Stimulated activated CD8-positive, alpha-beta memory T cell treated with anti-CD3 and anti-CD28 coated beads, Interleukin-12 subunit alpha, Interleukin-12 subunit beta, amount 100 ng/mL, for 1 hour (primary cell): Measurements from ENCODE around the gene KRT6C.

Source experiments
- DNase-seq: peaks from one replicate; pipeline ENCODE4 v3.0.0-alpha.2; 2020; ENCODE audit warnings: low read depth

KRT6C gene

DNA sequence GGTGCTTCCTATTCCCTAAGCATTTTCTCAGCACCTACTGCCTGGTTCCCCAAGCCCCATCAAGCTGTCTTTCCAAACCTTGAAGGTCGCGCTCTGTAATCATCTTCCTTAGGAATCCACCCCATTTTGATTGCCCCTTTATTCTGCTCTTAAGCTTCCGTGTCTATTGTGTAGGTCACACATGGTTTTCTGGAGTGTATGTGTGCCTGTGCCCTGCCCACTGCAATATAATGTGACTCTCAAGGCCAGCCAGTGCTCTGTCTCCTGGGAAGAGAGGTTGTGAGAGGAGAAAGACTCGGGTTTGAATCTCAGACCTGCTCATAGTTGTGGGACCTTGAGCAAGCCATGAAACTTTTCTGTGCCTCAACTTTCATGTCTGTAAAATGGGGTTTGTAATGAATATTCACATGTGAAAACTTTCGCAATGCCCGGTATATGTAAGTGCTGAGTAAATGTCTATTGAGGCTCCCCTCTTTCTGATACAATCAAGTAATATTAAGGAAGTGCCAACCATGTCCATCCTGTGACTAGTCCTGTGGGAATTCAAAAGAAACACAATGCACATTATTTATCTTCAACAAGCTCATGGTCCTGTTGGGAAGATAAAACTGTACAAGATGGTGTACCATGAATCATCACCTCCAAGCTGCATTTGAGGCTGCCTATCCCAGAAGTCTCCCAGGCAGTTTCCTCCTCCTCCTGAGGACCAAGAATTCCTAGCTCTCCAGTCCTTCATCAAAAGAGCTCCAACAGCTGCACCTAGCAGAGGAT is 38.7 kb downstream of the KRT6C start:
- no peak for DNase-seq

DNA sequence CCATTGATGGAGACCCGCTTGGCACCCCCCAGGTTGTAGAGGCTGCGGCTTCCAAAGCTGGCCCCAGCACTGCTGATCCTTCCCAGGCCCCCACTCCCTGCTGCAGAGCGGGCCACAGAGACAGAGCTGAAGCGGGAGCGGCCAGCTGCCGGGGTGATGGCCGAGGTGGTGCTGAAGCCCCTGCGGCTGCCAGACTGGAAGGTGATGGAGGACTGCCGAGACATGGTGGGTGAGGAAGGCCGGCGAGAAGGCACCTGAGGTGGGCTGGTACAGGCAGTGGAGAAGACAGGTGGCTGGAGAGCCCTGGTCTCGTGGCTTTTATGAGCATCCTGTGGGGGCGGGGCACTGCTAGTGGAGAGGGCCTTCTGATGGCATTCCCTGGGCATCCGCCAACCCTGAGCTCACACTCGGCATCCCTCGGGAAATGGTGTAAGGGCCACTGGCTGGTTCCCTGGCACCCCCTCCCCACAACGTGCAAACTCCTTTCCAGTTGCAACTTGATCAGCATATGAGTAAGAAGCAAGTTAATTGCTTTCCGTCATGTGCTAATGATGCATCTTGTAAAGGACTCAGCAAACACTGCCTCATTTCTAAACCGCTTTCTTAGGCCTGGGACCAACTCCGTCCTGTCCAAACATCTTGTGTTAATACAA is 39.4 kb downstream of the KRT6C start, which contains the start of gene KRT75:
Gene KRT75, minus strand, starts transcription at position 291 of the 653 bp plus-strand sequence. Its CDS starts 67 bp downstream, at position 224.
- no peak for DNase-seq

DNA sequence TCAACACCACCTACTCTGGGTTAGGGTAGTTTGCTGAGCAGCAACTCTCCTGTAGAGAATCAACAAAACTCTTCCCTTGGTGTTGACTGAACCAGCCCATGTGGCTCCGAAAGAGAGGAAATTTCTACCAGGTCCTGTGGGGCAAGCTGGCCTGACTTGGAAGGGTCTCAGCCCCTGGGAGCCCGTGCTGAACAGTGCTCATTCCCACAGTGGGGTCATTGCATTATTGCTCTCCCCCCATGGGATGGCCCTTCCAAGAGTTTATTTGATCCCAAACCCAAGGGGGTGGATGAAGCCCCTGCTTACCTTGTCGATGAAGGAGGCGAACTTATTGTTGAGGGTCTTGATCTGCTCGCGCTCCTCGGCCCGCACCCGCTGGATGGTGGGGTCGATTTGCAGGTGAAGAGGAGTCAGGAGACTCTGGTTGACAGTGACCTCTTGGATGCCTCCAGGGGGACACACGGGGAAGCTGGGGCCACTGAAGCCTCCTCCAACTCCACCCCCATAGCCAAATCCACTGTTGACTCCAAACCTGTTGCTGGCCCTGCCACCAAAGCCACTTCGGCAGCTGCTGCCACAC is 40.0 kb downstream of the KRT6C start:
- no peak for DNase-seq

DNA sequence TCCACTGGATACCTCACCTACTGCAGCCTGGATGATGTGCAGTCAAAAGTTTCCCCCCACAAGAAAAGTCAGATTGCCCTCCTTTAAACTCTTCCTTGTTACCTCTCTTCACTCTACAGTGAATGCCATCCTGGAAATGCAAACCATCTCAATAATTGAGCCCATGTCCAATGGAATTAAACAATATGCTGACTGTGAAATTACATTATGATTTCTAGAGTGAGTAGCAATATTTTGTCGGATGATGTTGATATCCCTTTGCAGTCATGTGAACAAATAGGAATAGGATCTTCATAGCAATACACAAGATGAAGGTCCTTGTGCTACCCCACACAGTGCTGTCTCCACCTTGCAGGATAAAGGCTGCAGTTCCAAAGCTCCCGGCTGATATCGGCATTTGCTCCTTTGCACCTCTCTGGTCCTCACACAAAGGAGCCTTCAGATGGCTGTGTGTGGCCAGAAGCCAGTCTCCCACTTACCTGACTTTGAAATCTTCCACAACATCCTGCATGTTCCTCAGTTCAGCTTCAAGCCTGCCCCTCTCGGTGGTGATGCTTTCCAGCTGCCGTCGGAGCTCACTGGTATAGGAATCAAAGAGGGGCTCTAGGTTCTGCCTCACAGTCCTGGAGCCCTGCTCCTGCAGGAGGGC is 40.9 kb downstream of the KRT6C start:
- DNase-seq: no peak

DNA sequence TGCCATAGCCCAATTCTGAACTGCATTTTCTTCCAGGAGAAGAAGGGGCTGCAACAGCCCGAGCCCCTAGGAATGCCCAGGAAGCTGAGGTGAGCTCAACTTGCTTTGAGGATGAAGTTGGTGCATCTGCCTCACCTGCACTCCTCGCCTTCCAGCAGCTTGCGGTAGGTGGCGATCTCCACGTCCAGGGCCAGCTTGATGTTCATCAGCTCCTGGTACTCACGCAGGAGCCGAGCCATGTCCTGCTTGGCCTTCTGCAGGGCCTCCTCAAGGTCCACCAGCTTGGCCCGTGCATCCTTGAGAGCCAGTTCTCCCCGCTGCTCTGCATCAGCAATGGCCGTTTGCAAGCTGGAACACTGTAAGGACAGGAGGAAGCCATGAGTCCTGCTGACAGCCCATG is 45.5 kb downstream of the KRT6C start:
- no peak for DNase-seq

DNA sequence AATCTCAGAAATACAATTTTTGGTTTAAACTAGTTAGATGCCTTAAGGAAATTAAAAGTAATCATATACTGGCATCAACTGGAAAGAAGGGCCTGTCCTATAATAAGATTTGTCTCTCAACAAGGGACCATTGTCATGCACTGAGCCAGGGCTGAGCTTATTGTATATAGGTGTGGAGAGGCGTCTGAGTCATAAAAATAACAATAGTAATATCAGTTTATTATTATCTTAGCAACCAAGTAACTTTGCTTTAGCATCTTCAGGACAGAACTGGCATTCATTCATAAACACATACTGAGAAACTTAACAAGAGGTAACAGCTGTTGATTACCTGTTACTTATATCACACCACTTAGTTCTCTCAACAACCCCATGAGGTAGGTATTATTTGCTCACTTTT is 46.5 kb downstream of the KRT6C start:
- DNase-seq: no peak

DNA sequence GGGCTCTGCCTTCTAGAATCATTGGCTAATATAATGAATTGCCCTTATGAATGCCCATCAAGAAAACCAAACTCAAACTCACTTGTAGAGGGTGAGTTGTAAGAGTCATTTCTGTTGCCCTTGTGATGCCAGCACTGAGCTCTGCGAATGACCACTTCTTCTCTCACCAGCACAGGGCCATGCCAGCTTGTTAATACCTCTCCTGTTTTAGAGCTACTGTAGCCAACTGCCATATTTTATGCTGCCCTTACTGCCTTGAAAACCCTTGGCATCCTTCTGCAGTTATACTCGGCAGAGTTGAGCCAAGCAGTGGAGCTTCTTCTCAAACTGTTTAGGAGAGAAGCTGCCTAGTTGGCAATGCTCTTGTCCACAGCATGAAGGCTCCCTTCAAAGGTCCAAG is 47.6 kb downstream of the KRT6C start:
- no peak for DNase-seq

DNA sequence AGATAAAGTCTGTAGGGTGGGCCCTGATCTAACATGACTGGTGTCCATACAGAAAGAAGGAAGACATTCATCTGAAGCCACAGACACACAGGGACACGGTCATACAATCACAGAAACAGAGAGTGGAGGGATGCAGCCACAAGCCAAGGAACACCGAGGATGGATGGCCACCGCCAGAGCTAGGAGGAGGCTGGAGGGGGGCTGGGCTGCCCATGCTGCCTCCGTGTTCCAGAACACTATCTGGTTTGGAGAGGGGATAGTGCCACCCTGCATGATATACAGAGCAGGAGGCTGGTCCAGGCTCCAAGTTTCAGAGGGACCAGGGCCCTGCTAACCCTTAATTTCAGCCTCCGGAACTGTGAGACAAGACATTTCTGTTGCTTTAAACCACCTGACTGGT is 48.1 kb downstream of the KRT6C start:
- no peak for DNase-seq

DNA sequence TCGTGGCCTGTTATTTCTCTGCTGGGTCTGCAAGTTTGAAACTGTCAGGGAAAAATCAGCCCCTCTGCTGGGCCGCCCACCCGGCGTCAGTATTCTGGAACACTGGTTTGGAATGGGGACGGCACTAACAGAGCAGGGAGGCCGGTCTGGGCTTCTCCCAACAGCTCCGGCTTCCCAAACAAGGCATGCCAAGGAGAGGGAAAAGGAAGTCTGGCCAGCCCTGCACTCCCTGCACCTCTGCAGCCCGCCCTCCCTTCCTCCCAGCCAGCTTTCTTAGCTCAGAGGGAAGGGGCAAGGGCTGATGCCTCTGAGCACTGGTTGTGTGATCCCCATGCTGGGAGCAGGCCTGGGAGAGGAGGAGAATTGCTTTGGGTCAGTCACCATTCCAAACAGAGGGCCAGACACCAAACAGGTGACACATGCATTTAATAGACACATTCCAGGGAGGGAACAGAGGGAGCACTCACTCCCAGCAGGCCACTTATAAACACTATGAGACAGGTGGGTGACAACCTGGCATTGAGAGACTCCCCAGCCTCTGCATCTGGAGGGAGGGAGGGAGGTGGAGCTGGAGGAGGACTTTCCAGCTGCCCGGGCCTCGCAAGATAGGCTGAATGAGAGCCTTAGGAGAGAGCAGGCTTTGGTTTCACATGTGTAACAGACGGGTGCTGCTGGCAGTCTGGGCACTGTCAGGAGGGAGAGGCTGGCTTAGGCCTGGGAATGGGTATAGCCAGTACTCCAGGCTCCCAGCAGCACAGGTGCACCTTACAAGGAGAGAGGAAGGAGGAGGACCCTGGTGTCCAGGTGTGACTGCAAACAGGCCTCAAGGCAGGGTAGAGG is 49.7 kb downstream of the KRT6C start:
- DNase-seq: no peak

DNA sequence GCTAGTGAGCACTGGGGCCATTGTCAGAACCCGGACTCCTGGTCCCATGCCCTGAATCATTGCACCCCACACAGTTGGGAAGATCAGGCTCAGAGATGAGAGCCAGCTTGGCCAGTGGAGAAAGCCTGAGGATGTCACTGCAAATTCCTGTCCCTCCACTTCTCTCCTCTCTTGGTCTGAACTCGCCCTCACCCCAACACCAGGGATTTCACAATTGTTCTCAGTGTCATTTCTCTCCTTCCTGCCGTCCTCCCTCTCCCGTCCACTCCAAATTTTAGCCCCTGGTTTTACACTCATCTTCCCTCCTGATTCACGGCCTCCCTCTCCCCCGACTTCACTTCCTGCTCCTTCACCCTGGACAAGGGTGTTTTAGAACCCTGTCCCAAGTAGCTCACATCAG is 50.6 kb downstream of the KRT6C start:
- DNase-seq: no peak

DNA sequence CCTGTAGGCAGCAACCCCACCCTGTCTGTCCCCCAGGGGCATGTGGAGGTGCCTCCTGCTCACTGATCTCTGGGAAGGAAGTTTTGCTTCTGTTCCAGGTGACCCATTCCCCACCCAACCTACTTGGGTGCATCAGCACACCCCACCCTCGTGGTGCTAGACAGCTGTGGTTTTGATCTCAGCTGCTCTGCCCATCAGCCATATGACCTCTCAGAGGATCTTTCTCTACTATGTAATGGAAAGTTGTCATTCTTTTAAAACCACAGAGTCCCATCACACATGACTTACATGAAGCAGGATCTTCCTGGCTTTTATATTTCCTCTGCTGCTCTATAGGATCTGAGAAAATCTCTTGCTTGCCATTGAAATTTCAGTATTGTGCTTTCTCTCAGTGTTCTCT is 53.9 kb downstream of the KRT6C start:
- DNase-seq: no peak

DNA sequence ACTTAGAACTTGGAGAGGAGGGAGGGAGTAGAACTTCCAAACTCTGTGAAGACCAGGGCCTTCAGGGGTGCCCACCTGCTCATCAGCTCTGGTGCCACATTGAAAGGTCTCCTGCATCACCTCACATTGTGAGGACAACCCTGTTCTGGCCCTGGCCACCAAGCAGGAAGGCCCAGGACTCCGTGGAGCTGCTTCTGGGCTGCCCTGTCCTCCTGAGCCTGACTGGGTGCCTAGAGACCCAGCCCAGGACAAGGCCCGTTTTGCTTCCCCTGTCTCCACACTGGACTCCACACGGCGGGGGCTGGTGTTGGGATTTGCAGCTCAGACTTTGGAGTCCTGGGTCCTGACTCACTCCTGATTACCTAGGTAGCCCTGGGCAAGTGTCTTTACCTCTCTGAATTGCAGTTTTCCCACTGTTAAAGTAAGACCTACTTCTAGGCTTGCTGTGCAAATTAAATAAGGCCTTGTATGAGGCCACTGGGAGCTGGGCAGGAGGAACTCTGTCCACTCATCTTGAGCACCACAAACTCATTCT is 55.0 kb downstream of the KRT6C start:
- DNase-seq: no peak
